Heart left ventricle (tissue), 13 donors: ENCODE measurements around the gene EOLA1.
"Not testable (repeated sequence)": the region's sequence is repeated elsewhere in the genome, so short reads cannot be mapped to it uniquely, and the experiment has no call there.

ENCODE experiments used
- POLR2A ChIP-seq, 2 donors: fragments of 450-650 bp; IDR thresholded peaks; one replicate each; pipeline ENCODE4 v1.6.1; 2017; ENCODE audit warnings: antibody characterized with exemption in 2 of 2, mild to moderate bottlenecking in 2 of 2, moderate library complexity in 2 of 2
- TF ChIP-seq, protein P1 (sequence below), 12 donors: fragments of 200-600 bp; sonication (generic) in 4 of 12; IDR thresholded peaks; one replicate each; pipeline versions ENCODE4 v1.5.0 to v1.8.0; 2018 to 2022; ENCODE audit warnings: antibody characterized with exemption in 12 of 12, mild to moderate bottlenecking in 5 of 12
- donor health status: ischemic (EF 13 %, LVEDD 7.1; RV severe dilation, severe dysfunction).
- donor health status: DM: no; HTN: yes; CAD: no.
- donor health status: DM: no; HTN: no; CAD: no.
- donor health status: ischemic (EF 25% LVEDD 6.9; RV normal size, moderate dysfunction).
- donor health status: ischemic (EF 25% LVEDD 5.7; RV mildly dilated, moderate dysfunction).
- donor health status: ischemic (EF 35%, LVEDD 5.7; RV mildly dilated, moderate dysfunction).
- donor health status: nonischemic (EF 11% LVEDD 7.7; RV severe dilation, severe dysfunction).
- donor health status: DM: yes; HTN: yes; CAD: no.
- donor health status: PGD.
- donor health status: ischemic (EF 29% LVEDD 5.4; RV normal size, mild dysfunction).
- donor health status: nonischemic (EF 23%, LVEDD 6.1; RV moderate dilation, normal function).

DNA sequence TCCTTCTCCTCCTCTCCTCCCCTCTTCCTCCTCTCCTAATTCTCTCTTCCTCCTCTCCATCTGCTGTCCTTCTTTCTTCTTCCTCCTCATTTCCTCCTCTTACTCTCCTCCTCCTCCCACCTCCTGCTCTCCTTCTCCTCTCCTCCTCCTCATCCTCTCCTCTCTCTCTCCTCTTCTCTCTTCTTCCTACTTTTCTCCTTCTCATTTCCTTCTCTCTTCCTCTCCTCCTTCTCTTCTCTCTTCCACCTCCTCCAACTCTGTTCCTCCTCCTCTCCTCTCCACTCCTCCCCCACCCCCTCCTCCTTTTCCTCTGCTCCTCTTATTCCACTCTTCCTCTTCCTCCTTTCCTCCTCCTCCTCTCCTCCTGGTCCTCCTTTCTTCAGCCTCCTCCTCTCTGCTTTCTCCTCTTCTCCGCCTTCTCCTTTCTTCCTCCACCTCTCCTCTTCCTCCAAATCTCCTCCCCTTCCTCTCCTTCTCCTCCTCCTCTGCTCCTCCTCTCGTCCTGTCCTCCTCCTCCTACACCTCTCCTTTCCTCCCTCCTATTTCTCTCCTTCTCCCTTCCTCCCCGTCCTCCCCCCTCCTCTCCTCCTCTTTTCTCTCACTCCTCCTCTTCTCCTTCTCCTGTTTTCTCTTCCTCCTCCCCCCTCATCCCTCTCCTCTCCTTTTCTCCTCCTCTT lies 5.7 kb upstream of the EOLA1 start:
- TF ChIP-seq, protein P1, sequence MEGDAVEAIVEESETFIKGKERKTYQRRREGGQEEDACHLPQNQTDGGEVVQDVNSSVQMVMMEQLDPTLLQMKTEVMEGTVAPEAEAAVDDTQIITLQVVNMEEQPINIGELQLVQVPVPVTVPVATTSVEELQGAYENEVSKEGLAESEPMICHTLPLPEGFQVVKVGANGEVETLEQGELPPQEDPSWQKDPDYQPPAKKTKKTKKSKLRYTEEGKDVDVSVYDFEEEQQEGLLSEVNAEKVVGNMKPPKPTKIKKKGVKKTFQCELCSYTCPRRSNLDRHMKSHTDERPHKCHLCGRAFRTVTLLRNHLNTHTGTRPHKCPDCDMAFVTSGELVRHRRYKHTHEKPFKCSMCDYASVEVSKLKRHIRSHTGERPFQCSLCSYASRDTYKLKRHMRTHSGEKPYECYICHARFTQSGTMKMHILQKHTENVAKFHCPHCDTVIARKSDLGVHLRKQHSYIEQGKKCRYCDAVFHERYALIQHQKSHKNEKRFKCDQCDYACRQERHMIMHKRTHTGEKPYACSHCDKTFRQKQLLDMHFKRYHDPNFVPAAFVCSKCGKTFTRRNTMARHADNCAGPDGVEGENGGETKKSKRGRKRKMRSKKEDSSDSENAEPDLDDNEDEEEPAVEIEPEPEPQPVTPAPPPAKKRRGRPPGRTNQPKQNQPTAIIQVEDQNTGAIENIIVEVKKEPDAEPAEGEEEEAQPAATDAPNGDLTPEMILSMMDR (IDR thresholded peaks at IDR 0.05): not testable (repeated sequence)
- not testable (repeated sequence) for TF ChIP-seq POLR2A (IDR thresholded peaks at IDR 0.05)
